H1 (cell line): Measurements from ENCODE around the gene DPP3. TPM values are rescaled to one million over a fixed set of nuclear protein-coding genes. Genes with fewer than 3 reads are reported as not detected.

Experiments
- ASH2L ChIP-seq: fragments of 200-600, 300-600 bp; sonication (generic); IDR thresholded peaks from one replicate; pipeline ENCODE4 v1.7.1; 2017; ENCODE audit warnings: low read length
- CHD7 ChIP-seq: fragments of 300-600 bp; sonication (generic); IDR thresholded peaks from 2 replicates; pipeline ENCODE4 v1.7.1; 2012; ENCODE audit warnings: low read length, moderate library complexity, mild to moderate bottlenecking, inconsistent platforms; ENCODE audit not compliant: insufficient replicate concordance
- RFX5 ChIP-seq: IDR thresholded peaks from 2 replicates; pipeline ENCODE4 v1.6.1; 2011; ENCODE audit warnings: low read depth, low read length, improper control_type of control experiment, borderline replicate concordance
- SAP30 ChIP-seq: fragments of 300-600 bp; sonication (generic); IDR thresholded peaks from 2 replicates; pipeline ENCODE4 v1.7.1; 2012; ENCODE audit warnings: low read length, moderate library complexity, mild to moderate bottlenecking, inconsistent platforms; ENCODE audit not compliant: insufficient read depth, insufficient replicate concordance
- TAF7 ChIP-seq: optimal IDR thresholded peaks from 2 replicates; pipeline ENCODE3; 2011; ENCODE audit warnings: low read depth, mild to moderate bottlenecking, inconsistent platforms, low read length, moderate library complexity, borderline replicate concordance
- polyA plus RNA-seq, 7 experiments: library from polyadenylated mRNA; depleted of rRNA in 3 of 7; stranded (reverse) in 5 of 7; unstranded in 2 of 7; fragments of >200 nt in 5 of 7; fragments of 200-250 nt in 2 of 7; gene quantifications; 1 replicate in 5 of 7; 2 replicates in 1 of 7; 4 replicates in 1 of 7; pipeline versions ENCODE4 v1.2.1 to v1.2.3, GENCODE V29; 2011 to 2013; ENCODE audit warnings: missing spikeins in 2 of 7, mixed read lengths in 2 of 7
- total RNA-seq: library from RNA; stranded (reverse); fragmentation: NEBNext Ultra II Directional; extraction: Animal tissue kit (Norgen Biotek cat#: 25700); gene quantifications from 2 replicates; pipeline ENCODE4 v1.2.1, GENCODE V29; 2021

DPP3 gene
- total and polyA plus RNA-seq, 2 of the 8 experiments (the other 6 are each of a cell fraction or from before 2014, with no cell fraction given): 75.1 to 82.7 TPM

GRCh38 chr11:66539870-66540213 is 59.6 kb downstream of the DPP3 start (continued):
- TF ChIP-seq CHD7: no peak
- no peak for TF ChIP-seq RFX5
- no peak for TF ChIP-seq SAP30
- no peak for TF ChIP-seq TAF7
- no peak for TF ChIP-seq ASH2L
